ENCODE measurements around the gene NT5DC3. TPM values are rescaled to one million over a fixed set of nuclear protein-coding genes. Genes with fewer than 3 reads are reported as not detected.

Gene NT5DC3
- total and polyA plus RNA-seq, 9 of the 15 experiments (the other 6 are each of a cell fraction or from before 2014, with no cell fraction given): 6.3 to 33.5 (median 24.5) TPM

DNA sequence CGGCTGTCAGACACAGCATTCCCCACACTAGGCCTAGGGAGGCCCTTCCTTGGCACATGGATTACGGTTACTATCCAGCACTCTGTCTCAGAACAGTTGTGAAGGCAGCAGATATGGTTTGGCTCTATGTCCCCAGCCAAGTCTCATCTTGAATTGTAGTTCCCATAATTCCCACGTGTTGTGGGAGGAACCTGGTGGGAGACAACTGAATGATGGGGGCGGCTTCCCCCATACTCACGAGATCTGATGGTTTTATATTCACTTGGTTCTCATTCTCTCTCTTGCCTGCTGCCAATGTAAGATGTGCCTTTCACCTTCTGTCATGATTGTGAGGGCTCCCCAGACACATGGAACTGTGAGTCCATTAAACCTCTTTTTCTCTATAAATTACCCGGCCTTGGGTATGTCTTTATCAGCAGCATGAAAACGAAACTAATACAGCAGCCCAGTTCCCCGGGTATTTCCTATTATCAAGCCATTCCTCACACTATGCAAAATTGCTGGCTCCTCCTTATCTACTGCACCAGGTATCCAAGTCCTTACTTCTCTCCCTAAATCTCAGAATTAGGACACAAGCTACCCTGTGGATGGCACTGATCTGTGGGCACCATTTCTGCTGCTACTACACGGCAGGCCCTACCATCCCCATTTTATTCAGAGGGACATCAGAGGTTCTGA lies 33.3 kb downstream of the NT5DC3 start:
- peaks cover 2% of the 10 kb centered on the region; the same call in 1 of the 2 replicates for H3K9me3 ChIP-seq (replicated peaks; ENCODE audit: control insufficient read depth, insufficient read depth, low read depth, low read length)
- DNase-seq (ENCODE audit: extremely low read depth in 1 of 4, low spot score in 3 of 4) (peak in 2 of 4 experiments; percentile 23 to 31), ATAC-seq (peak; percentile 4; the same call in 2 of the 3 replicates), FAIRE-seq (no peak)
- no peak overlapping the region for H2AFZ ChIP-seq (ENCODE audit: low read depth, low read length)
- CTCF ChIA-PET (ENCODE audit: low intra/inter-chr PET ratio): no interaction called here
- peaks cover 12% of the 10 kb centered on the region; the same call in 1 of the 2 replicates for H4K20me1 ChIP-seq (replicated peaks; ENCODE audit: control insufficient read depth, insufficient read depth, low read length)
- peak overlapping the region; percentile 37 for H3K4me2 ChIP-seq (ENCODE audit: insufficient read depth, low read length)
- intact Hi-C loops (cut with micrococcal nuclease): loop anchor here (2.0 kb wide), 1 partner anchor 33 kb away; the partner anchor contains the start of gene NT5DC3
- H3K4me1 ChIP-seq (replicated peaks in 1 of 2; ENCODE audit: control insufficient read depth in 2 of 2, insufficient read depth in 2 of 2, low read length in 2 of 2): peaks cover 32 to 64% of the 10 kb centered on the region in 2 experiments
- peaks cover 82% of the 10 kb centered on the region for H3K36me3 ChIP-seq (ENCODE audit: control insufficient read depth, insufficient read depth, low read length)
- H3K9ac ChIP-seq (ENCODE audit: insufficient read depth in 1 of 2, low read depth in 2 of 2, low read length in 2 of 2): no peak overlapping the region; a peak in 1 of 4 replicates
- BruUV-seq (replicated peaks): no TSS peak
- peaks cover 63% of the 10 kb centered on the region for H3K79me2 ChIP-seq (ENCODE audit: control insufficient read depth, insufficient read depth, low read length)
- 46% methylated on average over 9 of the region's 9 CpGs for WGBS (ENCODE audit: insufficient coverage, low coverage, missing lambda C conversion rate)
- in situ Hi-C loops (cut with MboI): loop anchor here (10.0 kb wide), 1 partner anchor 1693 kb away; no protein-coding TSS in a partner anchor
- no peak overlapping the region for H3K4me3 ChIP-seq
- H3K9me1 ChIP-seq (ENCODE audit: control insufficient read depth, insufficient read depth, low read length): peaks cover 7% of the 10 kb centered on the region
- H3K27me3 ChIP-seq (ENCODE audit: control insufficient read depth in 2 of 2, insufficient read depth in 2 of 2, low read length in 2 of 2): no peaks in the 10 kb centered on the region
- POLR2A ChIA-PET: interaction anchor here (0.9 kb wide), 1 partner anchor 28 kb away, joined by 3 read pairs; no protein-coding TSS in a partner anchor
- 0 out of 3 replicates have a peak overlapping the region, but pooled peaks have one; percentile 11 for H3K27ac ChIP-seq (ENCODE audit: extremely low read depth, low read depth, low read length)
- TF ChIP-seq, protein P1, sequence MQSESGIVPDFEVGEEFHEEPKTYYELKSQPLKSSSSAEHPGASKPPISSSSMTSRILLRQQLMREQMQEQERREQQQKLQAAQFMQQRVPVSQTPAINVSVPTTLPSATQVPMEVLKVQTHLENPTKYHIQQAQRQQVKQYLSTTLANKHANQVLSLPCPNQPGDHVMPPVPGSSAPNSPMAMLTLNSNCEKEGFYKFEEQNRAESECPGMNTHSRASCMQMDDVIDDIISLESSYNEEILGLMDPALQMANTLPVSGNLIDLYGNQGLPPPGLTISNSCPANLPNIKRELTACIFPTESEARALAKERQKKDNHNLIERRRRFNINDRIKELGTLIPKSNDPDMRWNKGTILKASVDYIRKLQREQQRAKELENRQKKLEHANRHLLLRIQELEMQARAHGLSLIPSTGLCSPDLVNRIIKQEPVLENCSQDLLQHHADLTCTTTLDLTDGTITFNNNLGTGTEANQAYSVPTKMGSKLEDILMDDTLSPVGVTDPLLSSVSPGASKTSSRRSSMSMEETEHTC (IDR thresholded peaks at IDR 0.05): no peak
- no peak for TF ChIP-seq SRSF1 (IDR thresholded peaks at IDR 0.05; ENCODE audit: low read depth, low read length)
- no peak for TF ChIP-seq ZNF133 (CRISPR knock-in tag; IDR thresholded peaks at IDR 0.05)
- TF ChIP-seq CTBP1 (IDR thresholded peaks at IDR 0.05; ENCODE audit: borderline replicate concordance): 0 out of 2 replicates have a peak, but pooled peaks have one; percentile 9
- no peak for TF ChIP-seq MEF2D (tag; conservative IDR thresholded peaks at IDR 0.05; ENCODE audit: low read depth)
- no peak for TF ChIP-seq GABPB2 (CRISPR knock-in tag; conservative IDR thresholded peaks at IDR 0.05)
- TF ChIP-seq ZNF589 (CRISPR knock-in tag; IDR thresholded peaks at IDR 0.05; ENCODE audit: low read depth): no peak
- TF ChIP-seq TCF3 (CRISPR knock-in tag; IDR thresholded peaks at IDR 0.05): peak; percentile 53
- TF ChIP-seq ZNF140 (CRISPR knock-in tag; IDR thresholded peaks at IDR 0.05): no peak
- TF ChIP-seq, protein P2, sequence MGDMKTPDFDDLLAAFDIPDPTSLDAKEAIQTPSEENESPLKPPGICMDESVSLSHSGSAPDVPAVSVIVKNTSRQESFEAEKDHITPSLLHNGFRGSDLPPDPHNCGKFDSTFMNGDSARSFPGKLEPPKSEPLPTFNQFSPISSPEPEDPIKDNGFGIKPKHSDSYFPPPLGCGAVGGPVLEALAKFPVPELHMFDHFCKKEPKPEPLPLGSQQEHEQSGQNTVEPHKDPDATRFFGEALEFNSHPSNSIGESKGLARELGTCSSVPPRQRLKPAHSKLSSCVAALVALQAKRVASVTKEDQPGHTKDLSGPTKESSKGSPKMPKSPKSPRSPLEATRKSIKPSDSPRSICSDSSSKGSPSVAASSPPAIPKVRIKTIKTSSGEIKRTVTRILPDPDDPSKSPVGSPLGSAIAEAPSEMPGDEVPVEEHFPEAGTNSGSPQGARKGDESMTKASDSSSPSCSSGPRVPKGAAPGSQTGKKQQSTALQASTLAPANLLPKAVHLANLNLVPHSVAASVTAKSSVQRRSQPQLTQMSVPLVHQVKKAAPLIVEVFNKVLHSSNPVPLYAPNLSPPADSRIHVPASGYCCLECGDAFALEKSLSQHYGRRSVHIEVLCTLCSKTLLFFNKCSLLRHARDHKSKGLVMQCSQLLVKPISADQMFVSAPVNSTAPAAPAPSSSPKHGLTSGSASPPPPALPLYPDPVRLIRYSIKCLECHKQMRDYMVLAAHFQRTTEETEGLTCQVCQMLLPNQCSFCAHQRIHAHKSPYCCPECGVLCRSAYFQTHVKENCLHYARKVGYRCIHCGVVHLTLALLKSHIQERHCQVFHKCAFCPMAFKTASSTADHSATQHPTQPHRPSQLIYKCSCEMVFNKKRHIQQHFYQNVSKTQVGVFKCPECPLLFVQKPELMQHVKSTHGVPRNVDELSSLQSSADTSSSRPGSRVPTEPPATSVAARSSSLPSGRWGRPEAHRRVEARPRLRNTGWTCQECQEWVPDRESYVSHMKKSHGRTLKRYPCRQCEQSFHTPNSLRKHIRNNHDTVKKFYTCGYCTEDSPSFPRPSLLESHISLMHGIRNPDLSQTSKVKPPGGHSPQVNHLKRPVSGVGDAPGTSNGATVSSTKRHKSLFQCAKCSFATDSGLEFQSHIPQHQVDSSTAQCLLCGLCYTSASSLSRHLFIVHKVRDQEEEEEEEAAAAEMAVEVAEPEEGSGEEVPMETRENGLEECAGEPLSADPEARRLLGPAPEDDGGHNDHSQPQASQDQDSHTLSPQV (IDR thresholded peaks at IDR 0.05): no peak
- TF ChIP-seq ZBTB1 (CRISPR knock-in tag; IDR thresholded peaks at IDR 0.05; ENCODE audit: borderline replicate concordance, low read depth): no peak
- TF ChIP-seq CBFA2T2 (conservative IDR thresholded peaks at IDR 0.05): peak; percentile 45
- no peak for TF ChIP-seq ZZZ3 (IDR thresholded peaks at IDR 0.05)
- peak; percentile 52; the same call in 1 of the 2 replicates for TF ChIP-seq ARID1B (IDR thresholded peaks at IDR 0.05)
- TF ChIP-seq ZNF76 (CRISPR knock-in tag; IDR thresholded peaks at IDR 0.05; ENCODE audit: borderline replicate concordance): no peak
- TF ChIP-seq MTA2 (IDR thresholded peaks at IDR 0.05; ENCODE audit: low read depth): 0 out of 2 replicates have a peak, but pooled peaks have one; percentile 25
- TF ChIP-seq ZNF174 (CRISPR knock-in tag; IDR thresholded peaks at IDR 0.05): no peak
- TF ChIP-seq CBFA2T3 (IDR thresholded peaks at IDR 0.05): peak; percentile 65
- TF ChIP-seq ZNF766 (CRISPR knock-in tag; conservative IDR thresholded peaks at IDR 0.05): peak; percentile 84
